IPS DF 4.7 (cell line): ENCODE data around the gene NCAPD2.
"Not testable (repeated sequence)": the region's sequence is repeated elsewhere in the genome, so short reads cannot be mapped to it uniquely, and the experiment has no call there.

ENCODE experiments used
- DNase-seq: peaks from one replicate; pipeline ENCODE4 v3.0.0-alpha.2; 2013; ENCODE audit warnings: low spot score; ENCODE audit errors: extremely low read depth

The NCAPD2 gene

DNA sequence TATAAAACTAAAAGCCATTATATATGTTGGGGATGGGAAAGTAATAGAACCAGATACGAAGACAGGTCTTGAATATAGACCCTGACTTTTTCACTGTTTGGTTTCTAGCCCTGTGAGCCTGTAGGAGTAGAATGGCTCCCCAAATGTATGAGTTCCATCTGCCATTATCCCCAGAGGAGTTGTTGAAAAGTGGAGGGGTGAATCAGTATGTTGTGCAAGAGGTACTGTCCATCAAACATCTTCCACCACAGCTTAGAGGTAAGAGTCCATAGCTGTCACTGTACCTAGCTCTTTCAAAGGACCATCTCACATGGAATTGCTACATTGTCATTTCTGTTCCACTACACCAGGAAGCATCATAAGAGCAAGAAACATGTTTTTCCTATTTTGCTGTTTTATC, 1.1 kb downstream of the NCAPD2 start:
- no peak for DNase-seq

DNA sequence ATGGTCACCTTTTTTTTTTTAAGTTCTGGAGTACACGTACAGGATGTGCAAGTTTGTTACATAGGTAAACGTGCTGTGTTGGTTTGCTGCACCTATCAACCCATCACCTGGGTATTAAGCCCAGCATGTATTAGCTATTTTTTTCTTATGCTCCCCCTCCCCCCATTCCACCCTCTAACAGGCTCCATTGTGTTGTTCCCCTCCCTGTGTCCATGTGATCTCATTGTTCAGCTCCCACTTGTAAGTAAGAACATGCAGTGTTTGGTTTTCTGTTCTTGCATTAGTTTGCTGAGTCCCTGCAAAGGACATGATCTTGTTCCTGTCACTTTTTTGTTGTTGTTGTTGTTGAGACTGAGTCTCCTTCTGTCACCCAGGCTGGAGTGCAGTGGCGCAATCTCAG, 3.4 kb downstream of the NCAPD2 start:
- not testable (repeated sequence) for DNase-seq

DNA sequence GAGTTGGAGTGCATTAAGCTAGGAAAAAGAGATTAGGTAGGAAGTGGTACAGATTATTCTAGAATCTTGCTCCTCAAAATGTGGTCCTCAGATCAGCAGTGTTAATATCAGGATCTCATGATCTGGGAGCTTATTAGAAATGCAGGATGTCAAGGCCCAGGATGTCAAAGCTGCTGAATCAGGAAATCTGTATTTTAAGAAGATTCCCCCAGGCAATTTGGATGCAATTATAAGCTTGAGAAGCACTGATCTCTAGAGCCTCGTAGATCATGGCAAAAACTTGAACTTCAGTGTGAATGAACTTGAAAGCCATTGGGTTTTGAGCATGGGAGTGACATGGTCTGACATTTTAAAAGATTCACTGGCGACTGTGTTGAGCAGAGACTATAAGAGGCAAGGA, 6.6 kb downstream of the NCAPD2 start:
- no peak for DNase-seq

DNA sequence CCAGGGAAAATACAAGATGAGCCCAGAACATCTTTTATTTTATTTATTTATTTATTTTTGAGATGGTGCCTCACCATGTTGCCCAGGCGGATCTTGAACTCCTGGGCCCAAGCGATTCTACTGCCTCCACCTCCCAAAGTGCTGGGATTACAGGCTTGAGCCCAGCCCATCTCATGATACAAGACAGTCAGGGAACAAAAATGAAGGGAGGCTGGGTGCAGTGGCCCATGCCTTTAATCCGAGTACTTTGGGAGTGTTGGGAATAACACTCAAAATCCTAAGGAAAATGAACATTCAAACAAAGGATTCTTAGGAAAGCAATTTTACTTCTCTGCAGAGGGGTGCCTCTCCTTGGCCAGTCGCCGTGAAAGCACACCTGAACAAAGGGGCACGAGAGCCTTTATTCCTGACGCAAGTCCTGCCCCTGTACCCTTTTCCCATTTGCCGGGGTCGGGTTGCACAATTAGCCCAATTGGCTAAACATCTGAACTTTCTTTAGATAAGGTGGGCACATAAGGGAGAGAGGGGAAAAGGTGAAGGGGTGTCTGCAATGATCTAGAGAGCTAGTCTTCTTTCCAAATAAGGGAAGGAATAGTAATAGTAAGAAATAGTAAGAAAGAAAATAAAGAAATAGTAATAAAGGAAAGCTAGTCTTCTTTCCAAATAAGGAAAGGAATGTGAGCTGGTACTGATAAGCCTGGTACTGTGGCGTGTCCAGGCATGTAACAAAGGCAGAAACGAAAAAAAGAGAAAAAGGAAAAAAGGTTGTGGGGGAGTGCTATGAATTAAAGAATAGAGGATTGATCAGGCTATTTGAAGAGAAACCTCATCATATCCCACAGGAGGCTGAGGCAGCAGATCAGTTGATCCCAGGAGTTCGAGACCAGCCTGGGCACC, 13.4 kb downstream of the NCAPD2 start:
- no peak for DNase-seq

DNA sequence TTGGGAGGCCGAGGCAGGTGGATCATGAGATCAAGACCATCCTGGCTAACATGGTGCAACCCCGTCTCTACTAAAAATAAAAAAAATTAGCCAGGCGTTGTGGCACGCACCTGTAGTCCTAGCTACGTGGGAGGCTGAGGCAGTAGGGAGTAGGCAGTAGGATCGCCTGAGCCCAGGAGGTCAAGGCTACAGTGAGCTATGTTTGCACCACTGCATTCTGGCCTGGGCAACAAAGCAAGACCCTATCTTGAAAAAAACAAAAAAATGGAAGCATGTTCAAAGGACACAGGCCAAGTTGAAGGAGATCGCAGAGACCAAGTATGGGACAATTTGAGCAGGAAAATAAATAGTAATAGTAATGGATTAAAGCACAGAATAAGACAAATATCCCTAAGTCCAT, 14.2 kb downstream of the NCAPD2 start:
- no peak for DNase-seq

DNA sequence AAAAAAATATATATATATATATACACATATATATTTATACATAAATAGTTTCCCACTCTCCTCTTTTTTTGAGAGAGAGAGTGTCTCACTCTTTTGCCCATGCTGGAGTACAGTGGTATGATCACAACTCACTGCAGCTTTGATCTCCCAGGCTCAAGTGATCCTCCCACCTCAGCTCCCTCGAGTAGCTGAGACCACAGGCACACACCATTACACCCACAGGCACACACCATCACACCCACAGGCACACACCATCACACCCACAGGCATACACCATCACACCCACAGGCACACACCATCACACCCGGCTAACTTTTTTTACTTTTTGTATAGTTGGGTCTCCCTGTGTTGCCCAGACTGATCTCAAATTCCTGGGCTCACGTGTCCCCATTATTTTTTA, 26.3 kb downstream of the NCAPD2 start:
- DNase-seq: no peak

DNA sequence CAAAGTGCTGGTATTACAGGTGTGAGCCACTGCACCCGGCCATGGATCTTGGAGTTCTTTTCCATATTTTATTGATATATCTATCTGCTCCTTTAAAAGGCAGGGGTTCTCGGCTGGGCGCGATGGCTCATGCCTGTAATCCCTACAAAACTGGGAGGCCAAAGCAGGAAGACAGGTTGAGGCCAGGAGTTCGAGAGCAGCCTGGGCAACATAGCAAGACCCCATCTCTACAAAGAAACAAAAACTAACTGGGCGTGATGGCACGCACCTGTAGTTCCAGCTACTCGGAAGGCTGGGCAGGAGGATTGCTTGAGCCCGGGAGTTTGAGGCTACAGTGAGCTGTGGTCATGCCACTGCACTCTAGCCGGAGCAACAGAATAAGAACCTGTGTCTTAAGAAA, 28.3 kb downstream of the NCAPD2 start:
- DNase-seq: no peak

DNA sequence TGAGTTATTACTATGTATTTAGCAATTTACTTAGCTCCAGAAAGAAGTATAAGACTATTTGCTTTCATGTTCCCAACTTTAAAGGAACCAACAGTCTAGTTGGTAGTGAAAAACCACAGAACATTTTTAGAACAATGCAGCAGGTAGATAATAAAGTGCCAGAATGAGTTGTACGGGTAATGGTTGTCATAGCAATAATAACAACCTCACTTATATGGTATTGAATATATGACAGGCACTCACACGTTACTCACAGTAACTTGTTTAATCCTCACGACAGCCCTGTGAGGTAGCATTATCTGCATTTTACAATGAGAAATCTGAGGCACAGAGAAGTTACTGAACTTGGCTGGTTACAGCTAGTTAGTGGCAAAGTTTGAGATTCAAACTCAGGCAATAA, 29.8 kb downstream of the NCAPD2 start:
- DNase-seq: no peak

DNA sequence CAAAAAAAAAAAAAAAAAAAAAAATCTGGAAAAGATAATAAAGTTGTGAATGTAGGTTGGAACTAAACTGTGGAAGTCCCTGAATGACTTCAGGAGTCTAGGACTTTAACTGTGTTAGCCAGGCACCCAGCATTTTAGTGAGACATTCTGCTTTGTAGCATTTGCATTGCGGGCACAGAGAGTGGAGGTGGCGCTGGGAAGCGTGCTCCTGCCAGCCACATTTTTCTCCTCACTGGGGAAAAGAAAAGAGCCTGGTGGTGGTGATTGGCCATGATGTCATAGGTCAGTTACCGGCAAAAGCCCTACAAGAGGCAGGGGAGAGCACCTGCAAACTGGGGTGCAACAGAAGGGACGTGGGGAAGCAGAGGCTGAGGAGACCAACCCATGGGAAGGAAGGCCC, 30.7 kb downstream of the NCAPD2 start:
- no peak for DNase-seq

DNA sequence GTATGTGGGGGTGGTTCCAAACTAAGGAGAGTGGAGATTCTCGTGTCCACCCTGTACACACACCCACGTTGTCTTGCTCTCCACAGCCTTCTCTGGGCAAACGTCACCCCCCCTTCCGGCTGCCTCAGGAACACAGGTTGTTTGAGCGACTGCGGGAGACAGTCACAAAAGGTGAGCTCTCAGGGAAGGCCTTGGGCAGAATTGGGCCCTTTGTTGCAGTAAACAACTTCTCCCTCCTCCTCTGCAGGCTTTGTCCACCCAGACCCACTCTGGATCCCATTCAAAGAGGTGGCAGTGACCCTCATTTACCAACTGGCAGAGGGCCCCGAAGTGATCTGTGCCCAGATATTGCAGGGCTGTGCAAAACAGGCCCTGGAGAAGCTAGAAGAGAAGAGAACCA, 32.3 kb downstream of the NCAPD2 start:
- no peak for DNase-seq

DNA sequence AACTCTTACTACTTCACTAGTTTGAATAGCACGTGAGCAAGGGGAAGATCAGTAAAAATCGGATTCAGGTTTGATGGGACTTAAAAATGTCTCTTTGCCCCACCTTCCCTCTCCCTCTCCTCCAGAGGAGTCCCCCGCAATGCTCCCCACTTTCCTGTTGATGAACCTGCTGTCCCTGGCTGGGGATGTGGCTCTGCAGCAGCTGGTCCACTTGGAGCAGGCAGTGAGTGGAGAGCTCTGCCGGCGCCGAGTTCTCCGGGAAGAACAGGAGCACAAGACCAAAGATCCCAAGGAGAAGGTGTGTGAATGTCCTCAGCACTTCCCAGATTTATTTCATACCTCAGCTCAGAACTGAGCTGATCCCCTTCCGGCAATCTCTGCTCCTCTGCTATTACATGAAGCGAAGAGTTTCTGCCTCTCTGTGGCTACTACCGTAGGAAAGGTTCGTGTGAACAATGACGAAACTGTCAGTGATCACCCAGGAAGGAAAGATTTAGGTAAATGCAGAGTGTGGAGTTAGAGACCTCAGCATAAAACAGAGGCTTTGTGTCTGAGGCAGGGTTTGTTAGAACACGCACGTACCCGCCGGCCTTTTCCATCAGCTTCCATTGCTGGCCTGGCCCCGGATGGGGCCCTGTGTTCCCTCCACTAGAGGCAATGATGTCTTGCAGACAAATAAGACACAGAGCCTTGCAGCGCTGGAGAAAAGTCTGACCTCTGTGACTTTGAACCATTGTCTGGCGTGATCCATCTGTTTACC, 33.0 kb downstream of the NCAPD2 start:
- no peak for DNase-seq

DNA sequence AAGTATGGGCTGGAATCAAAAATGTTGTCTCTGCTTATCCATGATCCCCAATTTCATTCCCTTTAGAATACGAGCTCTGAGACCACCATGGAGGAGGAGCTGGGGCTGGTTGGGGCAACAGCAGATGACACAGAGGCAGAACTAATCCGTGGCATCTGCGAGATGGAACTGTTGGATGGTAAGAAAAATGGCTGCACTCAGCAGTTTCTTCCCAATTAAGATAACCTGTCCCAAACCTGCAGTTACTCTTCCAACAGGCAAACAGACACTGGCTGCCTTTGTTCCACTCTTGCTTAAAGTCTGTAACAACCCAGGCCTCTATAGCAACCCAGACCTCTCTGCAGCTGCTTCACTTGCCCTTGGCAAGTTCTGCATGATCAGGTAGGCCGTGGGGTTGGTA, 33.8 kb downstream of the NCAPD2 start:
- no peak for DNase-seq

DNA sequence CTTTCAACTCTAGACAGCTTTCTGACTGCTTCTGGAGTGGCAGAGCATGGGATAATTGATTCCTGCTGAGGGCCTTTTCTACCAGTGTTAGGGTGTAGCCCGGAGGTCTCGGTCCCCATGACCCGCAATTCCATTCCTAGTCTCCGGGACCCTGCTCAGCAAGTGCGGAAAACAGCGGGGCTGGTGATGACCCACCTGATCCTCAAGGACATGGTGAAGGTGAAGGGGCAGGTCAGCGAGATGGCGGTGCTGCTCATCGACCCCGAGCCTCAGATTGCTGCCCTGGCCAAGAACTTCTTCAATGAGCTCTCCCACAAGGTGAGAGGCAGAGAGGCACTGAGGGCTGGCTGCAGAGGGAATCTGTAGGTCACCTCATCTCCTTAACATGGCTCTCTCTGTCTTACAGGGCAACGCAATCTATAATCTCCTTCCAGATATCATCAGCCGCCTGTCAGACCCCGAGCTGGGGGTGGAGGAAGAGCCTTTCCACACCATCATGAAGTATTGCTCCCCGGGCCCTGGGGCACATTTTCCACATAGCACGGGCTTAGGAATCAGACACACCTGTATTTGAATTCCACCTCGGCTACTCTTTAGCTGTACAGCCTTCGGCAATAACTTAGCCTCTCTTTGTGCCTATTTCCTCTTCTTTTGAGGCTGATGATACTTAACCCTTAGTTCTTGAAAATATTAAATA, 34.8 kb downstream of the NCAPD2 start:
- no peak for DNase-seq

DNA sequence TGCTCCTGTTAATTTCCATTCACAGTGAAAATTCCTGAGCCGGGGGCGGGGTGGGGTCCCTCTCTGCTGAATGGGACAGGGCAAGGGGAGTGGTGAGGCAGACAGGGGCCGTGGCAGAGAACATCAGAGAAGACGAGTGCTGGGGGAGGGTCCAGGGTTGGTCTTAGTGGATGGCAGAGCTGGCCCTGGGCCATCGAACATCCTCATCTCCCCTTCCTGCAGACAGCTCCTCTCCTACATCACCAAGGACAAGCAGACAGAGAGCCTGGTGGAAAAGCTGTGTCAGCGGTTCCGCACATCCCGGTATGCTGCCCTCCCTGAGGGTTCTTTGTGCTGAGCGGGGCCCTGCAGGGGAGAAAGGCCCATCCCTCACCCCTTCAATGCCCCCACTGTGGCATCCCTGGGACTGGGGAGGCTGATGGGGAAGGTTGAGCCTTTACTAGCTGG, 35.4 kb downstream of the NCAPD2 start:
- DNase-seq: no peak

DNA sequence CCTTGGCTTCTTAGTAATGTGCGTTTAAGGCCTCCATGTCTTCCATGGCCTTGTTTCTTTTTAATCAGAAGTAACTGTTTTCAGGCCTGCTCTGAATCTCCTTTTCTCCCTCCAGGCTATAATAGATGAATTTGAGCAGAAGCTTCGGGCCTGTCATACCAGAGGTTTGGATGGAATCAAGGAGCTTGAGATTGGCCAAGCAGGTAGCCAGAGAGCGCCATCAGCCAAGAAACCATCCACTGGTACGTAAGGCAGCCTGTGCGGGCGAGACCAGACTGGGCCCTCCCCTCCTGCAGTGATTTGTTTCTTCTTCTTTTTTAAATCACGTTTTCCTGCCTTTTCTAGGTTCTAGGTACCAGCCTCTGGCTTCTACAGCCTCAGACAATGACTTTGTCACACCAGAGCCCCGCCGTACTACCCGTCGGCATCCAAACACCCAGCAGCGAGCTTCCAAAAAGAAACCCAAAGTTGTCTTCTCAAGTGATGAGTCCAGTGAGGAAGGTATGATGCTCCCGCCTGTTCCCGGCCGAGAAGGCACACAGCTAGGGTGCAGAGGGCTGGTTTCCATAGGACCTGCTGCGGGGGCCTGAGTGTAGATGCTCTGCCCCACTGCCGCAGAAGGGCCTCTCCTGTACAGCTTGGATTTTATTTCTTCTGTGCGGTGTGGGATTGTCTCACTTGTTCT, 36.8 kb downstream of the NCAPD2 start:
- no peak for DNase-seq

DNA sequence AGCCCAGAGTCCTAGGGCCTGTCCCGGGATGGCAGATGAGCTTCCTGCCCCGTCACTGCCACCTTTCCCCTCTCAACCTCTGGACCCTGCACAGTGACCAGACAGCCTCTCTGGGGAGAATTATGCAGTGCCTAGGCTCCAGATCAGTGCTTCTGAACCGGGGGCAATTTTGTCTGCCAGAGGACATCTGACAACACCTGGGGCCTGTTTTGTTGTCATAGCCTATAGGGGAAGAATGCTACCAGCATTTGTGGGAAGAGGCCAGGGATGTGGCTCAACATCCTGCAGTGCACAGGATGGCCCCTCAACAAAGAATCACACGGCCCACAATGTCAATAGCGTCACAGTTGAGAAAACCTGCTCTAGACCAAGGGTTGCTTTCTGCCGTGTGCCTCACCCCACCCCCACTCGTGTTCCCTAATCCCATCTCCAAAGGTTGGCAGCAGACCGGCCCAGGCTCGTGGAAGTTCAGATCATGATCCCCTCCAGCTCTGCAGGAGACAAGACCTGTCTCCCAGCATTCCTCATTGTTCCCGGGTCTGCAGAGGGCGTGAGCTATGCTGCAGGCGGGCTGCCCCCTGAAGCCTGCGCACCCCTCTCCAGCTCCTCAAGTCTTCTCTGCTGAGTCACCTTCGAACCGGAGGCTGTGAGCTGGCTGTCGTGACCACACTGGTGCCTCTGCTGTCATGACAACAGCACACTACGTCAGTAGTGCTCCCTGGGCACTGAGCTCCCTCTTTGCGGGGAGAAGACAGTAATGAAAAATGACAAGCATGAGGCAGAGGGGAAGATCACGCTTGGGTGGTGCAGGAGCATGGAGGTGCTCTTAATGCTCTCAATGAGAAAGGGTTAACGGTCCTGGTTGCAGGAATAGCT, 38.4 kb downstream of the NCAPD2 start:
- DNase-seq: no peak

DNA sequence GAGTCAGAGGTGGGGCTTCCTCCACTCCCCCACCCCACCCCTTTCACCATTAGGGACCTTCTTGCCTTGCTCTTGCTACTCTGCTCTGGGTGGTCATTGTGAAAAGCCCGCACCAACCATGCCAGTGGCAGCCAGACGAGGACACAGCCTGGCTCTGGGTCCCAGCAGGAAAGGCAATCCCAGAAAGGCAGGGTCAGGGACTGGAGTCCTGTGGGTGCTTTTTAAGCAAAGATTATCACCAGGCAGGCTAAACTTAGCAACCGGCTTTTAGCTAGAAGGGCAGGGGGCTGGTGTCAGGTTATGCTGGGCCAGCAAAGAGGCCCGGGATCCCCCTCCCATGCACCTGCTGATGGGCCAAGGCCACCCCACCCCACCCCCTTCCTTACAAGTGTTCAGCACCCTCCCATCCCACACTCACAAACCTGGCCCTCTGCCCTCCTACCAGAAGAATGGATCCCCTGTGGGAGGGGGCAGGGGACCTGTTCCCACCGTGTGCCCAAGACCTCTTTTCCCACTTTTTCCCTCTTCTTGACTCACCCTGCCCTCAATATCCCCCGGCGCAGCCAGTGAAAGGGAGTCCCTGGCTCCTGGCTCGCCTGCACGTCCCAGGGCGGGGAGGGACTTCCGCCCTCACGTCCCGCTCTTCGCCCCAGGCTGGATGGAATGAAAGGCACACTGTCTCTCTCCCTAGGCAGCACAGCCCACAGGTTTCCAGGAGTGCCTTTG, 39.2 kb downstream of the NCAPD2 start:
- no peak for DNase-seq

DNA sequence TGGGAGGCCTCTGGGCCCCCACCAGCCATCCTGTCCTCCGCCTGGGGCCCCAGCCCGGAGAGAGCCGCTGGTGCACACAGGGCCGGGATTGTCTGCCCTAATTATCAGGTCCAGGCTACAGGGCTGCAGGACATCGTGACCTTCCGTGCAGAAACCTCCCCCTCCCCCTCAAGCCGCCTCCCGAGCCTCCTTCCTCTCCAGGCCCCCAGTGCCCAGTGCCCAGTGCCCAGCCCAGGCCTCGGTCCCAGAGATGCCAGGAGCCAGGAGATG, 39.7 kb downstream of the NCAPD2 start:
- DNase-seq: no peak

DNA sequence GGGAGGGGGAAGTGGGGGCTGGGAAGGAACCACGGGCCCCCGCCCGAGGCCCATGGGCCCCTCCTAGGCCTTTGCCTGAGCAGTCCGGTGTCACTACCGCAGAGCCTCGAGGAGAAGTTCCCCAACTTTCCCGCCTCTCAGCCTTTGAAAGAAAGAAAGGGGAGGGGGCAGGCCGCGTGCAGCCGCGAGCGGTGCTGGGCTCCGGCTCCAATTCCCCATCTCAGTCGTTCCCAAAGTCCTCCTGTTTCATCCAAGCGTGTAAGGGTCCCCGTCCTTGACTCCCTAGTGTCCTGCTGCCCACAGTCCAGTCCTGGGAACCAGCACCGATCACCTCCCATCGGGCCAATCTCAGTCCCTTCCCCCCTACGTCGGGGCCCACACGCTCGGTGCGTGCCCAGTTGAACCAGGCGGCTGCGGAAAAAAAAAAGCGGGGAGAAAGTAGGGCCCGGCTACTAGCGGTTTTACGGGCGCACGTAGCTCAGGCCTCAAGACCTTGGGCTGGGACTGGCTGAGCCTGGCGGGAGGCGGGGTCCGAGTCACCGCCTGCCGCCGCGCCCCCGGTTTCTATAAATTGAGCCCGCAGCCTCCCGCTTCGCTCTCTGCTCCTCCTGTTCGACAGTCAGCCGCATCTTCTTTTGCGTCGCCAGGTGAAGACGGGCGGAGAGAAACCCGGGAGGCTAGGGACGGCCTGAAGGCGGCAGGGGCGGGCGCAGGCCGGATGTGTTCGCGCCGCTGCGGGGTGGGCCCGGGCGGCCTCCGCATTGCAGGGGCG, 40.2 kb downstream of the NCAPD2 start, which contains the start of gene GAPDH:
GAPDH (plus strand) TSS at position 595 of the 772 bp plus-strand sequence. CDS start 316 bp downstream, outside the sequence.
- DNase-seq: no peak

DNA sequence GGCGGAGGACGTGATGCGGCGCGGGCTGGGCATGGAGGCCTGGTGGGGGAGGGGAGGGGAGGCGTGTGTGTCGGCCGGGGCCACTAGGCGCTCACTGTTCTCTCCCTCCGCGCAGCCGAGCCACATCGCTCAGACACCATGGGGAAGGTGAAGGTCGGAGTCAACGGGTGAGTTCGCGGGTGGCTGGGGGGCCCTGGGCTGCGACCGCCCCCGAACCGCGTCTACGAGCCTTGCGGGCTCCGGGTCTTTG, 40.7 kb downstream of the NCAPD2 start:
- no peak for DNase-seq
